Testis (tissue), 2 donors: ENCODE results near the gene SLC4A8.

ENCODE experiments used
- CTCF ChIP-seq, 3 experiments: fragments of 450-650 bp in 2 of 3; fragments of 200-600 bp in 1 of 3; sonication (generic) in 1 of 3; IDR thresholded peaks; one replicate each; pipeline ENCODE4 v1.5.1; 2016 to 2019; ENCODE audit warnings: antibody characterized with exemption in 3 of 3, mild to moderate bottlenecking in 2 of 3, moderate library complexity in 1 of 3
- POLR2A ChIP-seq: fragments of 450-650 bp; IDR thresholded peaks from one replicate; pipeline ENCODE4 v1.6.1; 2017; ENCODE audit warnings: antibody characterized with exemption, mild to moderate bottlenecking, moderate library complexity

GRCh38 chr12:51546097-51546496, 121.5 kb downstream of the SLC4A8 start:
- TF ChIP-seq POLR2A = no peak
- TF ChIP-seq CTCF (IDR thresholded peaks at IDR 0.05) = no peak
